ENCODE results near the gene CCDC117. TPM values are rescaled to one million over a fixed set of nuclear protein-coding genes. Genes with fewer than 3 reads are reported as not detected.
A peak's percentile ranks its signal among the peaks of the same experiment; 100 is the strongest.

Gene CCDC117
- total RNA-seq, 1 donor from 2014 or later, result 27.6 TPM

DNA sequence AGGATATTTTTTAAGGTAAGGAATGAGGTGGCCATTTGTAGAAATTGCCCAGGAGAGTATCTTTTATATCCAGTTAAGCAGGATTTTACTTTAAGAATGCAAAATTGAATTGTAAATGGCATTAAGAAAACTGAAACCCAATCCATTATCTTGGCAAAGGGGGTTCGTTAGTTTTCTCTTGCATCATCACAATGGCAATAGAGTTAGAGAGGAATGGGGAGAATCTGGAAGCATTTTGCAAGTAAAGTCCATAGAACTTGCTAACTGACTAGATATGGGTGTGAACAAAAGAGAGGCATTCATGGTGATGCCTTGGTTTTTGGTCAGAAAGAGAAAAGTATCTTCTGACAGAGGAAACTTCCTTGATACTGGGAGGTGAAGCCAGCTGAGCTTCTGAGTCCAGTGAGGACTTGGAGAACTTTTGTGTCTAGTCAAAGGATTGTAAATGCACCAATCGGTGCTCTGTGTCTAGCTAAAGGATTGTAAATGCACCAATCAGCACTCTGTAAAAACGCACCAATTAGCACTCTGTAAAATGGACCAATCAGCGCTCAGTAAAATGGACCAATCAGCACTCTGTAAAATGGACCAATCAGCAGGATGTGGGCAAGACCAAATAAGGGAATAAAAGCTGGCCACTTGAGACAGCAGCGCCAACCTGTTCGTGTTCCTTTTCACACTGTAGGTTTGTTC lies 3.6 kb upstream of the CCDC117 start:
- DNase-seq (ENCODE audit: low spot score) (no peak), ATAC-seq (no peak)

GRCh38 chr22:28769394-28770085 lies 3.0 kb upstream of the CCDC117 start:
- ATAC-seq (no peak), DNase-seq (ENCODE audit: low spot score) (no peak)

- DNase-seq (ENCODE audit: low spot score), result peak; percentile 74
- ATAC-seq, result peak; percentile 53
Observed at GRCh38 chr22:28771195-28771791, 1.2 kb upstream of the CCDC117 start.

DNA sequence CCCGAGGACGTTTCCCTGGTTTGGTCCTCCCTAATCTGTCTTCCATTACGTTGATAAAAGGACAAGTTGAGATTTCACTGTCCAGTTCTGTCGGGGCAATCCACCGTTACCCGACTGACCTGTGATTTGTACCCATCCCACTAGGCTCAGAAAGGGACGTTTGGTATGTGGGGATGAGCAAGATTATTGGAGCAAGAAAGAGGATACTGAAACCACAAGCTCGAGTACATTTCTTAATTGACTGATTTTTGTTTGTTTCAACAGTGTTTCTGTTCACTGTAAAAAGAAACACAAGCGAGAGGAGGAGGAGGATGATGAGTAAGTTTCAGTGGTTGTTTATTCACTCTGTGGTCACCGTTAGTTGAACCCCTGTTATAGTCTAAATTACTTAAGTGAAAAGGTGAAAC lies 969 bp downstream of the CCDC117 start:
- ATAC-seq (peak; percentile 40), DNase-seq (ENCODE audit: low spot score) (no peak)

DNA sequence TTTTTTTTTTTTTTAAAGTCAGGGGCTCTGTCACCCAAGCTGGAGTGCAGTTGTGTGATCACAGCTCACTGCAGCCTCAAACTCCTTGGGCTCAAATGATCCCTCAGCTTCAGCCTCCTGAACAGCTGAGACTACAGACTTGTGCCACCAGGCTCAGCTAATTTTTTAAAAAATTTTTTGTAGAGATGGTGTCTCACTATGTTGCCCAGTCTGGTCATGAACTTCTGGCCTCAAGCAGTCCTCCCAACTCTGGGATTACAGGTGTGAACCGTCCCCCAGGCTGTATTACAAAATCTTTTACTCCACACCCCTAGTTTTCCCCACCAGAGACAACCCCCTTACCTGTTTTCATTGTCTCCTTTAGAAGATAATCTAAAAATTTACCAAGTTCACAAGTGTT lies 1.9 kb downstream of the CCDC117 start:
- no peak for ATAC-seq
- no peak for DNase-seq (ENCODE audit: low spot score)

DNA sequence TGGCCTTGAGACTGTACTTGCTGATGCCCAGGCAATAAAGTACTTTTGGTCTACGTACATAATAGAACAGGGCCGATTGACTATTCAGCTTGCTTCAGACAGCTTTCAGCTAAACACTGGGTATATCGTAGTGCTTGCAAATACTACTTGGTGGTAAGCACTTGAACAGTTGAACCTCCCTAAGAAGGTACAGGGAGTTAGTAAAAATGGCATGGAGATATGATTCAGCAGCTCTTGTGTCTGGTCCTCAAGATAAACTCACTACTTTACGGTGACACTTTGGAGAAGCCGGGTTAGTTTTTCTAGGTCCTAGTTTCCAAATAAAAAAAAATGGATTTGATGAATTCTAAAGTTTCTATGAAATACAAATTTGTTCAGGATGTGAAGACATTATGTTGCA lies 7.3 kb downstream of the CCDC117 start:
- ATAC-seq, result no peak
- DNase-seq (ENCODE audit: low spot score), result no peak

DNA sequence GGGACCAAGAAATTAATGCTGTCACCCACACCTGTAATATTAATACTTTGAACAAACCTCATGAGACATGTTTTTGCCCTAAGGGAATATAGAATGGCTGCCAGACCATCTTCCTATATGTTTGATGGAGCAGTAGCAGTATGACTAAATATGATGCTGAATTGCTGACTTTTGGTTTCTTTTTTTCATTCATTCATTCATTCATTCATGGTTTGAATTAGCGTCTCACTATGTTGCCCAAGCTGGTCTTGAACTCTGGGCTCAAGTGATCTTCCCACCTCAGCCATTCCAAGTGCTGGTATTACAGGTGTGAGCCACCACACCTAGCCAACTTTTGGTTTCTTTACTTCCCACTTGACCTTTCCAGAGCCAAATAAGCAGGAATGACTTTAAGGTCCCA lies 7.8 kb downstream of the CCDC117 start:
- ATAC-seq (no peak), DNase-seq (ENCODE audit: low spot score) (no peak)

DNA sequence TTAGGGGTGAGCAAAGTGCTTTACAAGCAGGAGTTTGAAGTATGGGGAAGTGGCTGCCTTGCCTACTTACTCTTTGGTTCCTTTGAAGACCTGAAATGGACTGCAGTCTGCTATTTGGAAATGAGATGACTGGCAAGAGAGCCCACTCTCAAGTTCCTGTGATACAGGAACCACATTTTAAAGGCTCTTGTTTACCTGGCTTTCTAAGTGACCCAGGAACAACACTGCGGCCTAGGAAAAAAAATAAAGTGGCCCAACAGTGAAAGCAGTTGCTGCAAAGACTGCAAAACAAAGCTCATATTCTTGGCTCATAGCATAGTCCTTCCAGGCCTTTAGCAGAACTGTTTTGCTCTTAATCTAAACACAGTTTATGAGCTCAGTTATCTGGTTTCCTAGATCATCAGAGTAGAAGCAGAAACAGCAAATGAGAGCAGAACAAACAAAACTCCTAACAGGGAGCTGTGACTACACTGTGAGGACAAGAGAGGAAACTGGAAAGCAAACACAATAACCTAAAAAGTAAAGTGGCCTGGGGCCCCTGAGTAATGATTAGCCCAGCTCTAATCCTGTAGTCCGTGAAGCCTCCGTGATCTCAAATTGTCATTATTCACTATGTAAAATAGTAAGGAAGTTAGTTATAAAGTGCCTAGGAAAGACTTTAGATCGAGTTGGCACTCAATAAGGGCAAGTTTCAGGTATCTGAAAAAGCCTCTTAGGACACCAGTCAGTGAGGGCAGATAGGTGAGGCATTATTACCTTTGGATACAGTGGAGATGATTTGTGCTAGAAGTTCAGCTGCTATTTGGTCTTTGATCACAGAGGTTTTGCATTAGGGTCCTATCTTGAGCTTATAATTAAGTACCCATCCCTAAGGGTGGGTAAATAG lies 11.5 kb downstream of the CCDC117 start:
- ATAC-seq (peak; percentile 88), DNase-seq (ENCODE audit: low spot score) (no peak)

- DNase-seq (ENCODE audit: low spot score) (no peak), ATAC-seq (no peak)
Observed at GRCh38 chr22:28788601-28789000, 16.1 kb downstream of the CCDC117 start.

GRCh38 chr22:28791124-28791523 lies 18.6 kb downstream of the CCDC117 start:
- no peak for DNase-seq (ENCODE audit: low spot score)

DNA sequence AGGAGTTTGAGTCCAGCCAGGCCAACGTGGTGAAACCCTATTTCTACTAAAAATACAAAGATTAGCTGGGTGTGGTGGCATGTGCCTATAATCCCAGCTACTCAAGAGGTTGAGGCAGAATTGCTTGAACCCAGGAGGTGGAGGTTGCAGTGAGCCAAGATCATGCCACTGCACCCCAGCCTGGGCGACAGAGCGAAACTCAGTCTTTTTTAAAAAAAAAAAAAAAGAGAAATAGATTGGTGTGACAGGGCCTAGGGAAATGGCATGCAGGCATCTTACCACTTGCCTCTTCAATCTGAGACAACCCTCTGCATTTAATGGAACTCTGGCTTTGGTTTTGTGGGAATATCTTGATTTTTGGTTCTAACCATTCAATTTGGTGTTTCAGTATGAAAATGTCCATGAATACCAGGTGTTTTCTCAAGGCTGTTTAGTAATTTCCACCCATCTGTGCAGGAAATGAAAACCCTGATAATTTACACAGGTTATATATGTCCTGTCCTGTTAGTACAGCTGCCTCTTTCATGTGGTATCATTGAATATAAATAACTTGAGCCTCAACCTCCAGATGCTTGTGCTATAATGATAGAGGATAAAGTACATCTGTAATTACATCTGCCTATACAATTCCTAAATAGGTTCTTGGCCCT lies 19.5 kb downstream of the CCDC117 start:
- ATAC-seq (no peak), DNase-seq (ENCODE audit: low spot score) (no peak)

More at GRCh38 chr22:28791124-28791523, 18.6 kb downstream of the CCDC117 start:
- ATAC-seq, result no peak

DNA sequence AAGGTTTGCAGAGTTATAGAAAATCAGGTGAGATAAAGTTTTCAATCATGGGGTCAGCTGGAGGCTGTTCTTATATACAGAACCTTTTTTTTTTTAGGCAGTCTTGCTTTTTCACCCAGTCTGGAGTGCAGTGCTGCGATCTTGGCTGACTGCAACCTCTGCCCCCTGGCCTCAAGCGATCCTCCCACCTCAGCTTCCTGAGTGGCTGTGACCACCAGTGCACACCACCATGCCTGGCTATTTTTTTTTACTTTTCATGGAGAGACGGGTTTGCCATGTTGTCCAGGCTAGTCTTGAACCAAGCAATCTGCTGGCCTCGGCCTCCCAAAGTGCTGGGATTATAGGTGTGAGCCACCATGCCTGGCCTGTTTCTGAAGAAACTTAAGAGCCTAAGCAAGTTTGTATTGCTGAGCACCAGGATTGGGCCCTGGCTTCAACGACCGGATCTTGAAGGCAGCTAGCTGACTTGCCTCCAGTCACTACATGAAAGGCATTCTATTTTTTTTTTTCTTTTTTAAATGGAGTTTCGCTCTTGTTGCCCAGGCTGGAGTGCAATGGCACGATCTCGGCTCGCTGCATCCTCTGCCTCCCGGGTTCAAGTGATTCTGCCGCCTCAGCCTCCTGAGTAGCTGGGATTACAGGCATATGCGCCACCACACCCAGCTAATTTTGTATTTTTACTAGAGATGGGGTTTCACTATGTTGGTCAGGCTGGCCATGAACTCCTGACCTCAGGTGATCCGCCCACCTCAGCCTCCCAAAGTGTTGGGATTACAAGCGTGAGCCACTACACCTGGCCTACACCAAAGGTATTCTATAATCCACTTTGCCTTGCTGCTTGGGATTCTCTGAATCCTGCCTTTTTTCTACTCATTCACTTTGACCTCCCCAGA lies 20.2 kb downstream of the CCDC117 start:
- ATAC-seq (peak; percentile 27), DNase-seq (ENCODE audit: low spot score) (no peak)

GRCh38 chr22:28793976-28794584 lies 21.6 kb downstream of the CCDC117 start:
- ATAC-seq, result no peak
- DNase-seq (ENCODE audit: low spot score), result no peak

- DNase-seq (ENCODE audit: low spot score) (no peak), ATAC-seq (peak; percentile 7)
Observed at GRCh38 chr22:28795071-28795693, 22.7 kb downstream of the CCDC117 start.

DNA sequence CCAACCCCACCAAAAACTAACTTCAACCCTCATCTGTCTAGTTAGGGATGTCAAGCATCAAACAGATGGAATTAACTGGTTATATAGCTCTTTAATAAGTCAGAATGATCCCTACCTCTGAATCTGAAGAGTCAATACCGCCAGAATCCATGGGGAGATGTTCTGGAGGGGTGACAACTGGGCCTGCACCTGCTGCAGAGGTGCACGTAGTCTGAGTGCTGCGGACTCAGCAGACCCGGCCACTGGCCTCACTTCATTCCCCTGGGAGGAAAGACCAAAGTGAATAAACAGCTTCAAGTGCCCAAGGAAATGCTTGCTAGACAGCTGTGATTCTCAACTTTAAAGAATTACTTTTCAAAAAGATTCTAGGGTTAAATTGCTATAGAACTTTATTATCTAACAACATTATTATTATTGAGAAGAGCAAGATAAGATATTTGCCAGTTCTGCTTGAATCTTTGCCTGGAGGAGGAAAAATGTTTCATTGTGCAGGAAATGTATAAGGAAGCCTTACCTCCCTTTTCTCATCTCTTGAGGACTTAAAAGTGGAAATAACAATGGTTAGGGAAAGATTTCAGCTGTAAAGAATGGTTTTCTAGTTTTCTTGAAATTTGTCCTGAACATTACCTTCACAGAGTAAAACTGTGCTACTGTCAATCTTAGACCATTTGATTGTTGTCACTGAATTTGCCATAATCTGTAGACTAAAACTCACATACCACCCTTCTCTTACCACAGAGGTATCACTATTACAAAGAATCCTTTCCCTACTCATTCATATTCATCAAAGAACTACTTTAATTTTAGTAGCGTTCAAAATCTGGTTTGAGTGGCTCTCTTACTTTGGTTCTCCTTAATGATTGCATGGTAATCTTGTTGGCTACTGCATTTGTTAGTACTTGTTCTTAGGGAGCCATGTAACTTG lies 23.7 kb downstream of the CCDC117 start:
- ATAC-seq (no peak), DNase-seq (ENCODE audit: low spot score) (no peak)

- ATAC-seq, result no peak
- no peak for DNase-seq (ENCODE audit: low spot score)
Observed at GRCh38 chr22:28798810-28799605, 26.5 kb downstream of the CCDC117 start.
